Measurements from ENCODE around the gene FAM193A. TPM values are rescaled to one million over a fixed set of nuclear protein-coding genes. Genes with fewer than 3 reads are reported as not detected.

FAM193A gene
- total RNA-seq, 1 experiment from 2014 or later: 38.2 TPM

DNA sequence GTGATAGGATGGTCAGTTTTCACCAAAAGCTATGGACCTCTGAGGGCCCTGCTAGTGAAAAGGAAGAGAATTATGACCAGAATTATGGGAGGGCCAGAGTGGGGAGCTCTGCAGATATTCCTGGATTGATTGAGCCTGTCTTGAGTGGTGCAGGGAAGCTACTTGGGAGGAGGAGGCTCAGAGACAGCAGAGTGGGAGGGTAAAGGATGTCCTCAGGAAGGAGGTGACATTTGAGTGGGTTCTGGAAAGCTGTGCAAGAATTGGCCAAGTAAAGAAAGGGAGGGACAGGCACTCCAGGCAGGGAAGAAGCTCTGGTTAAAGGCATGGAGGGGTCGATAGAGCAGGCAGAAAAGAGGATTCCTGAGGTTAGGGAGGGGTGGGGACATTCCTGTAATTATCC, 43.5 kb upstream of the FAM193A start:
- Histone ChIP-seq H3K27me3 (replicated peaks; ENCODE audit: insufficient read depth, low read depth, low read length, poor library complexity) (no peaks in the 10 kb centered on the region), H3K4me3 (ENCODE audit: low read depth, low read length, poor library complexity, severe bottlenecking) (no peak overlapping the region), H3K9me3 (ENCODE audit: low read depth, low read length, poor library complexity, severe bottlenecking) (no peaks in the 10 kb centered on the region), H3K27ac (ENCODE audit: low read depth, low read length, poor library complexity, severe bottlenecking) (no peak overlapping the region), H3K36me3 (ENCODE audit: insufficient read depth, low read length, poor library complexity, severe bottlenecking) (peaks cover 61% of the 10 kb centered on the region), H3K4me1 (ENCODE audit: insufficient read depth, low read length, poor library complexity, severe bottlenecking) (peaks cover 9% of the 10 kb centered on the region)
- ChIA-PET CTCF (no interaction called here), POLR2A (ENCODE audit: low non-redundant PET) (no interaction called here)
- intact Hi-C loops (cut with micrococcal nuclease; ENCODE audit: unreplicated experiment): no loop called here
- DNase-seq (ENCODE audit: low spot score): no peak
- BruUV-seq (replicated peaks): no TSS peak
- TF ChIP-seq CTCF (conservative IDR thresholded peaks at IDR 0.05; ENCODE audit: low read depth, low read length) (no peak), EZH2 (IDR thresholded peaks at IDR 0.05; ENCODE audit: borderline replicate concordance, low read depth, low read length, poor library complexity, severe bottlenecking) (no peak)

DNA sequence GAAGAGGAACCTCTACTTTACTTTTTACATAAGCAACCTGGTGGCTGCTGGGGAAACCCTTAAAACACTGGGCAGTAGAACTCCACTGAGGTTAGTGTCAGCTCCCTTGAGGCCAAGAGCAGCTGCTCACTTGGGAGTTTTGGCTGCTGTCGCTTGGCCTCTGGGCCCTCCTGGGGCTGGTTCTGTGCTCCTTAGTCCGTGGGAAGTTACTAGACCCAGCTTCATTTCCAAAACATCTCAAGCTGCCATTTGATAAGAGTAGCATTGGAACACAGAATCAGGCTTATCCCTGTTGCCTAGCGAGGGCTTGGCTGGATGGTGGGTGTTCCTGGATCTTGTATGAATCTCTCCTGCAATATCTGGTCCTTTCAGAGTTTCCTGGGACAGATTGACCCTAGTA, 41.5 kb upstream of the FAM193A start:
- CTCF ChIA-PET: no interaction called here
- BruUV-seq (replicated peaks): no TSS peak
- no peak for DNase-seq (ENCODE audit: low spot score)
- H3K9me3 ChIP-seq (ENCODE audit: low read depth, low read length, poor library complexity, severe bottlenecking): no peaks in the 10 kb centered on the region
- TF ChIP-seq EZH2 (IDR thresholded peaks at IDR 0.05; ENCODE audit: borderline replicate concordance, low read depth, low read length, poor library complexity, severe bottlenecking): no peak
- no peak for TF ChIP-seq CTCF (conservative IDR thresholded peaks at IDR 0.05; ENCODE audit: low read depth, low read length)
- H3K27ac ChIP-seq (ENCODE audit: low read depth, low read length, poor library complexity, severe bottlenecking): no peak overlapping the region
- no peaks in the 10 kb centered on the region for H3K27me3 ChIP-seq (replicated peaks; ENCODE audit: insufficient read depth, low read depth, low read length, poor library complexity)
- H3K36me3 ChIP-seq (ENCODE audit: insufficient read depth, low read length, poor library complexity, severe bottlenecking): peaks cover 76% of the 10 kb centered on the region
- H3K4me1 ChIP-seq (ENCODE audit: insufficient read depth, low read length, poor library complexity, severe bottlenecking): peaks cover 4% of the 10 kb centered on the region
- intact Hi-C loops (cut with micrococcal nuclease; ENCODE audit: unreplicated experiment): no loop called here
- no peak overlapping the region for H3K4me3 ChIP-seq (ENCODE audit: low read depth, low read length, poor library complexity, severe bottlenecking)
- POLR2A ChIA-PET (ENCODE audit: low non-redundant PET): no interaction called here

- DNase-seq (ENCODE audit: low spot score): no peak
- intact Hi-C loops (cut with micrococcal nuclease; ENCODE audit: unreplicated experiment): no loop called here
- H3K4me1 ChIP-seq (ENCODE audit: insufficient read depth, low read length, poor library complexity, severe bottlenecking): no peaks in the 10 kb centered on the region
- no peak overlapping the region for H3K27ac ChIP-seq (ENCODE audit: low read depth, low read length, poor library complexity, severe bottlenecking)
- ChIA-PET POLR2A (ENCODE audit: low non-redundant PET) (no interaction called here), CTCF (no interaction called here)
- H3K36me3 ChIP-seq (ENCODE audit: insufficient read depth, low read length, poor library complexity, severe bottlenecking): peaks cover 77% of the 10 kb centered on the region
- no peak overlapping the region for H3K4me3 ChIP-seq (ENCODE audit: low read depth, low read length, poor library complexity, severe bottlenecking)
- no peaks in the 10 kb centered on the region for H3K27me3 ChIP-seq (replicated peaks; ENCODE audit: insufficient read depth, low read depth, low read length, poor library complexity)
- TF ChIP-seq EZH2 (IDR thresholded peaks at IDR 0.05; ENCODE audit: borderline replicate concordance, low read depth, low read length, poor library complexity, severe bottlenecking) (no peak), CTCF (conservative IDR thresholded peaks at IDR 0.05; ENCODE audit: low read depth, low read length) (no peak)
- H3K9me3 ChIP-seq (ENCODE audit: low read depth, low read length, poor library complexity, severe bottlenecking): no peaks in the 10 kb centered on the region
- no TSS peak for BruUV-seq (replicated peaks)
Measured at GRCh38 chr4:2497324-2497723, 39.1 kb upstream of the FAM193A start.
